OCI-LY1 (cell line): ENCODE measurements around the gene LSAMP.

Source experiments
- CTCF ChIP-seq: fragments of 200-600 bp; sonication (generic), shearing (Covaris generic); IDR thresholded peaks from 2 replicates; pipeline ENCODE4 v1.5.1; 2017; ENCODE audit warnings: mild to moderate bottlenecking, antibody characterized with exemption, low read length, moderate library complexity, mixed read lengths
- EZH2 ChIP-seq: fragments of 200-600 bp; sonication (generic), shearing (Covaris generic); IDR thresholded peaks from 2 replicates; pipeline ENCODE4 v1.8.0; 2017; ENCODE audit warnings: borderline replicate concordance, mixed run types, mild to moderate bottlenecking, antibody characterized with exemption, low read length, moderate library complexity, mixed read lengths

DNA sequence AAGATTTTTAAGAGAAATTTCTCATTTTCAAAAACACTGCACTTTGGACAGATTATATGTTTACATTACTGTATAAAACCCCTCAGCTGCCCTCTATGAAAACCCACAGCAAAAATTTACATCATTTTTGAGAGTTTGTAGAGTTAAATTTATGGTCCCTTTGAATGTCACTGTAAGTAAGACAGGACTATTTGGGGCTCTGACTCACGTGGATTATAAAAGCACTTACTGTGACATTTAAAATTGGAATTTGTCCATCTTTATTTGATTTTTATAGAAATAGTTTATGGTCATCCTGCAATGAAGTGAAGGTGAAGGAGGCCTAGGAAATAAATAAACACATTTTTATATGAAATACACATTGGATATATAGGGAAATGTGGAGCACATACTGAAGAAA, 672.3 kb downstream of the LSAMP start:
- TF ChIP-seq CTCF (no peak), EZH2 (no peak)
